NCI-H187 (cell line): ENCODE measurements around the gene DNAJC13.

ENCODE experiments used
- DNase-seq, 2 experiments: peaks; one replicate each; lab custom pipeline; 2025; lab: John Stamatoyannopoulos, UW

The DNAJC13 gene

GRCh38 chr3:132406587-132406986 is 10.7 kb upstream of the DNAJC13 start:
- no peak for DNase-seq

DNA sequence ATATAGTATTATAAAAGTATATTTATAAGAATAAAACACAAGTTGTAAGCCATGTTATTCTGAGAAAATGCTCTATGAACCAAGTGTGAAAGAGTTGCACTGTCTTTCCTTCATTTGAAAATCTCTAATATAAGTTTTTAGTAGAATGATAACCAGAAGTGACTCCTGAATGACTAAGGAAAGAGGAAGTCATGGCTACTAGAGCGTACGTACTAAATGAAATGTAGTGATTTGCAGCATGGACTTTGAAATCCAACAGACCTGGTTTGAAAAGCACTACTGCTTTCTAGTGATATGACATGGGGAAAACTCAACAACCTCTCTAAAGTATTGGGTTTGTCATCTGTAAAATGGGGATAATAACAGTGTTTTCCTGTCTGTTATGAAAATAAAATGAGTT is 10.3 kb upstream of the DNAJC13 start:
- no peak for DNase-seq

- DNase-seq = no peak
Observed at GRCh38 chr3:132414841-132415240, 2.5 kb upstream of the DNAJC13 start.

- DNase-seq = no peak
Observed at GRCh38 chr3:132416161-132416560, 1.1 kb upstream of the DNAJC13 start.

DNA sequence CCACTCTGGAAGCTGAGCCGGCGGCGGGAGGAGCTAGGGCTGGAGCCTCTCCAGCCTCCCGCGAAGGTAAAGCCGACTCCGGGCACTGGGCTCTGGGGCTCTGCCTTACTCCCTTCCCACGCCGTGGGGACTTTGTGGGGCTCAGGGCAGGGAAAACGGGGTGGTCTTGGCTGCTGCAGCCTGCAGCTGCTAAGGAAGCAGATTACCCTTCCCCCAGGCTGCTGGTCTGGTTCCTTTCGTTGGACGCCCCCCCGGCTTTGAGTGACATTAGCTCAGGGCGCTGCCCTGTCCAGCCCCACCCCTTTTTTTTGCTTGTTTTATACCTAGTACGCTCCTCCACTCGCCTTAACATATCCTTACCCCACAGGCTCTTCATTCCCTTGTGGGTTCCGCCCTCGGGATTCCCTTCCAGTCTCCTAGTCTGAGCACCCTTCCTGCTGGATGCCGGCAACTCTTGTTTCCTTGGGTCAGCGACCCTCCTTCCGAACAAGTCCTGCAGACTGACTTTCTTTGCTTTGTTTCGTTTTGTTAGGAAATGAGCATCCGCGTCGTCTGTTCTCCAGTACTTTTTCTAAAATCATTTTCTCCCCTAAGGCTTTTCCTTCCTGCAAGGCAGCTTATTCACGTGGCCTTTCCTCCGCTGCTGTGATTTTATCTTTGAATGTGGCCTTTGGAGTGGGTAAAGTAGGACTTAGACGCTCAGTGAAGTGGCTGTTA is 551 bp downstream of the DNAJC13 start:
- peak in 1 of 2 experiments; percentile 21 for DNase-seq

GRCh38 chr3:132418916-132419315 is 1.6 kb downstream of the DNAJC13 start:
- DNase-seq = no peak

- DNase-seq = no peak
Observed at GRCh38 chr3:132421832-132422231, 4.5 kb downstream of the DNAJC13 start.

- DNase-seq = no peak
Observed at GRCh38 chr3:132422531-132422930, 5.2 kb downstream of the DNAJC13 start.

DNA sequence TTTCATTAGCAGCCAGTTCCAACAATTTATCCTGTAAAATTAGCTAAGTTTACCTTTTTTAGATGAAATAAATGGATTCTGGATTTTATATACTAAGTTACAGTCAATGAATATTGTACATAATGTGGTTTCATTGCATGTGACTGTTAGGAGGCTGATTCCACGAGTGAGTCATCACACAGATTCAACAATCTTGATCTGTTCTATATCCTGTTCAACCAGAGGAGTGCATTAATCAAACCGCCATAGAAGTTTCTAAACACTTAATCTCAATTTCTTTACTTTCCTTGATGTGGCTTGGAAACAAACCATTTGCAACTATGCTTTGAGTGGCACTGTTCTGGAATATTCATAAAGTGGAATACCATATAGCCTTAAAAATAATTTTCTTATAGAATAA is 15.3 kb downstream of the DNAJC13 start:
- no peak for DNase-seq

GRCh38 chr3:132433121-132433520 is 15.8 kb downstream of the DNAJC13 start:
- no peak for DNase-seq

DNA sequence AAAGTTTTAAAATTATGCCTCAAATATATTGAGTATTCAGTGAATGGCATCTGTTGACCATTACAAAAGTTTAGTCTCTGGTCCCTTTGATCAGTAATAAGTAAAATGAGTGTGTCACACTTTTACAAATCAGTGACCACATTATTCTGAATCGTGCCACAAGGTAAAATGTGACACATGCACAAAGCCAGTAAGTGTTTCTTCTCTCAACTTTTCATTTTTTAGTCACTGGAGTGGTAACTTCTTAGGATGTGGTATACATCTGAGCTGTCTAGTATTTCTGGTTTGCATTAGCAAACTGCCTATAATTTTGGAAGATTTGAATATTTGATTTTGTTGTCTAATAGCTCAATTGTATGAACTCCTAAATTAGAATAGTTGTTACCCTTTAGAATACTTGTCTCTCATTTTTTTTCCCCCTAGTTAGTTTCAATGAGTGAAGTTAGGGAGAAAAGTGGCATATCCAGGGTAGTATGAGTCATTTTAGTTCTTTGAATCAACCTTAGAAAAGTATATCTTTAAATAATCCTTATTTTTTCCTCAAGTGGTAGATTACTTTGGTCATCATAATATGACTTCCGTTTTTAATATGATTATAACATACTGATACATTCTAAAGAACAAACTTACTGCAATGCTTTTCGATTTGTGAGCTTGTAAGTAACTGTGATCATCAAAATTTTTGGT is 18.1 kb downstream of the DNAJC13 start:
- no peak for DNase-seq

DNA sequence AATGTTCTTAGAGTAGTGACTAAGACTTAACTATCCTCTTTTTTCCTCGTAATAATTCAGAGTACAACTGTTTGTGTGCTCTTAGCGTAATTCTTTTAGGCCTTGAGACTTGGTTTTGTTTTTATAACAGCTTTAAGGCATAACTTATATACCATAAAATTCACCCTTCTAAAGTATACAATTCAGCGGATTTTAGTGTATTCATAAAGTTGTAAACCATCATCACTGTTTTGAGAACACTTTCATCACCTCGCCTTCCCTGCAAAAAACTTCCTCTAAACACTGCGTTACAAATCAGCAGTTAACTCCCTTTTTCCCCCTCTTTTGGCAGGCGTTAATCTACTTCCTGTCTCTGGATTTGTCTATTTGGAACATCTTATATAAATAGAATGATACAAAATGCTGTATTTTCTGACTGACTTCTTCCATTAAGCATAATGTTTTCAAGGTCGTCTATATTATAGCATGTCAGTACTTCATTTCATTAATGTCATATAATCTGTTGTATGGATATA is 18.7 kb downstream of the DNAJC13 start:
- DNase-seq = no peak

GRCh38 chr3:132443421-132443820 is 26.1 kb downstream of the DNAJC13 start:
- no peak for DNase-seq

- DNase-seq = no peak
Observed at GRCh38 chr3:132444383-132444782, 27.1 kb downstream of the DNAJC13 start.

DNA sequence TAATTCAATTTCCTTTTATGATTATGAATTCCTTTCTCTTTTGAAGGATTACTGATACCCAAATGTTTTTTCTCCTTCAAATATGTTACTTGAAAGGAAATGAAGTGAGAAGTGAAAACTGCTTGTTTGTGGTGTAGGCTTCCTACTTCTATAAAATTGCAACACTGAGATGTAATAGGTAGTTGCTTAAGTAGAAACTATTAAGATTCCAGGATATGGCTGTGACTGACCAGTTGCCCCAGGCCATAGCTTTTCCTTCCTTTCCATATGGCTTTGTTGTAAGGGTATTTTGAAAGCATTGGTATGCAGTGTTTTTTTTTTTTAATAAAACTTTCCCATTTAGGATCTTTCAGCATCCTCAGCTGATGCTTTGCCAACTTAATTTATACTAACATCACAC is 28.5 kb downstream of the DNAJC13 start:
- no peak for DNase-seq

DNA sequence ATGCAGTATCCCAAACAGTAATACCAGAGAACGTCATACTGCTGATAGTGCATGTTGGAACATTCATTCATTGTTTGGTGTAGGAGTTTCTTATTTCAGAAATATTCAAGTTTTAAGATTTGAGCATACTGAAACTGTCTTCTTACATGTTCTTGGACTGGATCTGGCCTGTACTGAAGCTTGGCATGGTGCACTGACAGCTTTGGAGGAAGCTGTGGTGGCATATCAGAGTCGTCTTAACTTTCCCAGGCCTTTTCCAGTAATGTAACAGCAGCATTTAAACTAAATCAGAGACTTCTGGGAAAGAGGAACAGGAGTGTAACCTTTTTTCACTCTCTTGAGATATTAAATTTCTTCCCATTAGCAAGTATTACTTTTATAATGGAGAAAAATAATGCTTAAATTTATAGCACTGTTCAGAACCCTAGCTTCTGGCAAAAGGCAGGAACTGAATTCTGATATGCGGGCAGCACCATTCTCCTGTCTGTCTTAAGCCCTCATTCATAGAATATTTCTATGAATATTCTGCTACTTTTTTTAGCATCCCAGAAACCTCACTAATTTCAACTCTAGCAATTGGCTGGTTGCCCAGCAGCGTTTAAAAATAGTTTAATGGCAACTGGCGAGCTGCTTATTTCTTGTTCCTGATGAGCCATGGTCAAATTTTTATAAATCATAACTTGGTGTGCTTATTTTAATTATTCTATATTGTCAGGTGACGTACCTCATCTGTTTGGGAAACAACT is 31.1 kb downstream of the DNAJC13 start:
- DNase-seq = no peak

DNA sequence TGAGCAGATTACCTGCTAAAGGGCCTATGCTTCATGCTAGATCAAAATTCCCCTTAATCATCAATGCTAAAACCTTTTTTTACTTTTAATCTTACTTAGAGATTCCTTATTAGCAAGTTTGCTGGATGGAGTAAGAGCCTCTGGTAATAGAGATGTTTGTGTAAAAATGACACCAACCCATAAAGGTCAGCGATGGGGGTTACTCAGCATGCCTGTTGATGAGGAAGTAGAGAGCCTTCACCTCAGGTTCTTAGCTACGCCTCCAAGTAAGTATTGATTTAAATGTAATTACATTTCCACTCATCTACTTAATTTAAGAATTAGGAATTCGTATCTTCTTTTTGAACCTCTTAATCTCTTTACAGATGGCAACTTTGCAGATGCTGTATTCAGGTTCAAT is 38.8 kb downstream of the DNAJC13 start:
- no peak for DNase-seq

DNA sequence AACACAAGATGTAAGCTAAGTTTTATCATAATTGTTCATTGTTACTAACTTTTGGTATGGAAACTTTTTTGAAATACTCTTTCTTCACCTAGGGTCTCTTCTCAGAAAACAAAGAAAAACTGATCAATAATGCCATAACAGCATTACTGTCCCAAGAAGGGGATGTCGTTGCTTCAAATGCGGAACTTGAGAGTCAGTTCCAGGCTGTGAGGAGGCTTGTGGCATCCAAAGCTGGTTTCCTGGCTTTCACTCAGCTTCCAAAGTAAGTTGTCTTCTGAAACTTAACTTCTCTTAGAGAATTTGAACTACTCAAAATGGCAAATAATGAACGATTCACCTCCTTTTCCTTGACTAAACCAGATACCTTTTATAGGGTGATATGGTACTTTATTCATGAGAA is 39.3 kb downstream of the DNAJC13 start:
- DNase-seq = no peak

DNA sequence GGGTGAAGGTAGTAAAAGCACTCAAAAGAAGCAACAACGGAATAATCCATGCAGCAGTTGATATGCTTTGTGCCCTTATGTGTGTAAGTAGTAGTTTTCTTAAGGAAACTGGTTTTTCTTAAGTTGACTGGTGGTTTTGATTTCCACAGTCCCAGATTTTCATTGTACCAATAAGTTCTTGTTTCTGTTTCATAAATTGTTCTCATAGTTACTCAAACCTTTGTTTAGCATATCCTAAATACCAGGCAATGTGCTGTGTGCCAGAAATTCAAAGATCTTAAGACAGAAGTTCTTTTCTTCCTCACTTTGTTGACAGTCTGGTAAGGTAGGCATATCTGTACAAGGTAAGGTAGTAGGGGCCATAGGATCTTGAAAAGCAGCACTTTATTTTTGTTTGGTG is 40.0 kb downstream of the DNAJC13 start:
- DNase-seq = no peak

DNA sequence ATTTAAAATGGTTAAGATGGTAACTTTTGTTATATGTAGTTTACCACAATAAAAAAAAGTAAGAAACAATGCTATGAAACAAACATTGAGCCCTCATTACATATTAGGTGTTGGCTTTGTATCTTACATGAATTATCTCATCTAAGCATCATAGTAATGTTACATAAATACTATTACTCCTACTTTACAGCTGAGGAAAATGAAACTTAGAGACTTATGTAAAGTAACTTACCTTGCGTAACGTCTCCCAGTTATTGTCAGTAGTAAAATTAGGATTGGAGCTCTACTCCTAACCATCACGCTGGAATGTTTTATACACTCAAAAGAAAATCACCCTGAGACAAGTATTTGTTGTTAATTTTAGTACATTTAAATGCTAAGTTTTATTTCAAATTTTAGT is 42.2 kb downstream of the DNAJC13 start:
- no peak for DNase-seq

GRCh38 chr3:132461544-132461943 is 44.2 kb downstream of the DNAJC13 start:
- DNase-seq = no peak

DNA sequence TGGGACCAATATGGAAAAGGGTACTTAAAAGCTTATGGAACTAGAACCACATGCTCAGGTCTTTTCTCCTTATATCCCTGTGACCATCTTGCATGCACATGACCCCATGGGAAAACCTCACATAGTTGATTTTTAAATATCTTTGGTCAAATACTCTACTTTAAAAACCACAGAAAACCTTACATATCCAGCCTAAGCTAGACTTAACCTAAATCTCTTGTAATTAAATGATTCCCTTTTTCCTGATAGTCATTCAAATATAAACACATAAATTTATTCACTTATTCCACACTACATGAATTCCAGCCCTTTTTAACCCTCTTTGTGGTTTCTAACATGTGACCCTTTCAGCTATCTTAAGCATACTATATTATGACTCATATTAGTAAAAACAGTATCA is 46.8 kb downstream of the DNAJC13 start:
- DNase-seq = no peak

DNA sequence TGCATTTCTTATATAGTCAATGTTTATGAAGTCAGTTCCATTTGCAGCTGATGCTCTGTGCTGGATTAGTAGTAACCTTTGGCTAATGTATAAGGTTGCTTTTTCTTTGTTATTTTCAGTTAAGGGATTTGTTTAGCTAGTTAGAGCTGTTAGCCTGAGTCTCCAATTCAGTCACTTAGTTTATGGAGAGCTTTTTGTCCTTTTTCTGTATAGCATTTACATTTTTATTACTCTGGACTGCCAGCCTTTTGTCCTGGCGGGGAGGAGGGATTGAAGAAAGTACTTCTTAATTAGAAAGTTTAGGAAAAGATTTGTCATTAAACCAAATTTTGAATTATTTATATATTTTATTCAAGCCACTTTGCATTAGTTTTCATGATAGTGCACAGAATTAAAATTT is 52.0 kb downstream of the DNAJC13 start:
- no peak for DNase-seq
